ENCODE results near the gene POMGNT2. TPM values are rescaled to one million over a fixed set of nuclear protein-coding genes. Genes with fewer than 3 reads are reported as not detected.

POMGNT2 gene
- total RNA-seq, 1 experiment from 2014 or later = 45.7 TPM

DNA sequence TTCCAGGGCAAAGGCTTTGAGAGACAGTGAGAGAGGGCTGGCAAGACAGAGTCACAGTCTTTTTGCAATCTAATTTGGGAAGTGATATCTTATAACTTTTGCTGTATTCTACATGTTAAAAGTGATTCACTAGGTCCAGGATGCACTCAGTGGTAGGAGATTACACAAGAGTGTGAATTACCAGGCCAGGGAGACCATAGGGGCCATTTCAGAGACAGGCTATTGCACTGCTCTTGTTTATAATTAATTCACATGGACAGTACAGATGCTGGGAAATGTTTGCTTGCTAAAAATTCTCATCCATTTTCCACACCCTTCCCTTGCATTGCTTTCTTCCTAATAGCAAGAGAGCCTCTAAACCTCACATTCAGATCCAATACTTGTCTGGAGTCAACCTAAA lies 22.6 kb upstream of the POMGNT2 start:
- no peaks in the 10 kb centered on the region for H4K20me1 ChIP-seq (ENCODE audit: low read length)
- no peaks in the 10 kb centered on the region for H3K36me3 ChIP-seq (ENCODE audit: low read depth, low read length)
- ChIA-PET CTCF (no interaction called here), POLR2A (ENCODE audit: unreplicated experiment) (interaction anchor here (0.7 kb wide), 1 partner anchor 16 kb away, joined by 6 read pairs; no protein-coding TSS in a partner anchor)
- intact Hi-C loops (cut with micrococcal nuclease) = no loop called here
- no peaks in the 10 kb centered on the region for H3K79me2 ChIP-seq (ENCODE audit: low read length)
- H3K9me2 ChIP-seq (replicated peaks; ENCODE audit: low read length) = no peaks in the 10 kb centered on the region
- no TSS peak for BruUV-seq (replicated peaks)
- no peak for ATAC-seq
- H3K4me1 ChIP-seq (ENCODE audit: insufficient read depth, low read length) = no peaks in the 10 kb centered on the region
- no peak for TF ChIP-seq CTCF (conservative IDR thresholded peaks at IDR 0.05; ENCODE audit: low read depth, low read length)
- no peak for TF ChIP-seq EZH2phosphoT487 (IDR thresholded peaks at IDR 0.05; ENCODE audit: borderline replicate concordance, low read length)
- no peak for TF ChIP-seq EZH2 (IDR thresholded peaks at IDR 0.05; ENCODE audit: low read length, unreplicated experiment)
- no peak overlapping the region for H3K4me2 ChIP-seq (ENCODE audit: low read length)
- no peak for DNase-seq
- no peak overlapping the region for H3K9ac ChIP-seq (ENCODE audit: low read length)
- no peak overlapping the region for H3K4me3 ChIP-seq (ENCODE audit: low read length)
- H2AFZ ChIP-seq (ENCODE audit: low read length) = no peak overlapping the region
- no peak overlapping the region for H3K27ac ChIP-seq (ENCODE audit: low read length)
- H3F3A ChIP-seq (ENCODE audit: low read length, unreplicated experiment) = no peaks in the 10 kb centered on the region
- 0 out of 2 replicates have a peak, but pooled peaks cover 5% of the 10 kb centered on the region for H3K9me3 ChIP-seq (ENCODE audit: low read length)
- H3K27me3 ChIP-seq (ENCODE audit: low read length) = no peaks in the 10 kb centered on the region

GRCh38 chr3:43126536-43126935 lies 20.7 kb upstream of the POMGNT2 start:
- BruUV-seq (replicated peaks) = no TSS peak
- Histone ChIP-seq H3K79me2 (ENCODE audit: low read length) (no peaks in the 10 kb centered on the region), H3K9me3 (ENCODE audit: low read length) (0 out of 2 replicates have a peak, but pooled peaks cover 5% of the 10 kb centered on the region)

More at GRCh38 chr3:43126536-43126935, 20.7 kb upstream of the POMGNT2 start:
- Histone ChIP-seq H3K27ac (ENCODE audit: low read length) (no peak overlapping the region), H3K36me3 (ENCODE audit: low read depth, low read length) (no peaks in the 10 kb centered on the region), H3K9me2 (replicated peaks; ENCODE audit: low read length) (no peaks in the 10 kb centered on the region), H3K4me3 (ENCODE audit: low read length) (no peak overlapping the region), H3K4me1 (ENCODE audit: insufficient read depth, low read length) (no peaks in the 10 kb centered on the region), H3F3A (ENCODE audit: low read length, unreplicated experiment) (no peaks in the 10 kb centered on the region), H4K20me1 (ENCODE audit: low read length) (no peaks in the 10 kb centered on the region), H3K9ac (ENCODE audit: low read length) (no peak overlapping the region), H2AFZ (ENCODE audit: low read length) (no peak overlapping the region), H3K27me3 (ENCODE audit: low read length) (no peaks in the 10 kb centered on the region), H3K4me2 (ENCODE audit: low read length) (no peak overlapping the region)
- POLR2A ChIA-PET (ENCODE audit: unreplicated experiment) = no interaction called here
- ATAC-seq = no peak
- no peak for DNase-seq
- intact Hi-C loops (cut with micrococcal nuclease) = no loop called here
- CTCF ChIA-PET = no interaction called here
- TF ChIP-seq CTCF (conservative IDR thresholded peaks at IDR 0.05; ENCODE audit: low read depth, low read length) (no peak), EZH2phosphoT487 (IDR thresholded peaks at IDR 0.05; ENCODE audit: borderline replicate concordance, low read length) (no peak), EZH2 (IDR thresholded peaks at IDR 0.05; ENCODE audit: low read length, unreplicated experiment) (no peak)

Data from PC-3 (cell line).